ENCODE results near the gene F7.

Gene F7

GRCh38 chr13:113125506-113126264 is 20.1 kb downstream of the F7 start:
- H3K4me3 ChIP-seq (ENCODE audit: low read depth, low read length) = no peak overlapping the region
- DNase-seq (ENCODE audit: low read depth) = no peak
- no peak for TF ChIP-seq CTCF (IDR thresholded peaks at IDR 0.05; ENCODE audit: control insufficient read depth, extremely low read depth, insufficient read depth)

DNA sequence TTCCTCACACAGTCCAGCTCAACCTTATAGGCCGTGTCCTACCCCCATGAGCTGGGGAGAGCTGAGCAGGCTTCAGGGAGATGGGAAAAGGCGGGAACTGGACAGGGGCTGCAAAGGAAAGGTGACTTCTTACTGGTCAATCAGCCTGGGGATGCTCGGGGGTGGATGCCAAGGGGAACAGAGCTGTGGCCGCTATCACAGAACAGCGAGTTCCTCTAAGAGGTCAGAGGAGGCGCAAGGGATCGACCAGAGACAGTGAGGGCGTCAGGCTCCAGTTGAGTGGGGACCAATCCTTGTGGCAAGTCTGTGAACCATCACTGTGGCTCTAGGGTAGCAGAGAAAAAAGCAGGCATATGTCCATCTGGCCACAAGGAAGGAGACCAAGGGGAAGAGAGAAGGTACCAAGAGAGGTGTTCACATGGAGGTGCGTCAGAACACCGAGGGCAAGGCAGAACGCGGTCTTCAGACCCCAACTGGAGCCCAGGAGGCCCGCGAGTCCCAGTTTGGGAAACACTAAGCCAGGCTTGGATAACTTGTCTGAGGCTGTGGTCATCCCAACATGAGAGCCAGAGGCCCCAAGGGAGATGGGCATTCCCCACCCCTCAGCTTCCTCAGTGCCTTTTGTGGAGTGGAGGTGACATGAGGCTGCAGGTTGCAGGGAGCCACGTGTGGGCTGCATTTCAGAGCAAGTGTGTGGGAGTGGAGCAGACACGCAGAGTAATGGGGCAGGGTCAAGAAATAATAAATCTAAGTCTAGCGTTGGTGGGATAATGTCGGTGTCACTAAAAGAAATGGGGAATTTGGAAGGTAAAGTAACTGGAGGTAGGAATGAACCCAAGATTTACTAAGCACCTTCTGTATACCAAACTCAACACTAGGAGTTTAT is 20.9 kb downstream of the F7 start:
- no peak for DNase-seq (ENCODE audit: low read depth)
- no peak for TF ChIP-seq CTCF (IDR thresholded peaks at IDR 0.05; ENCODE audit: control insufficient read depth, extremely low read depth, insufficient read depth)
- no peak overlapping the region for H3K4me3 ChIP-seq (ENCODE audit: low read depth, low read length)

GRCh38 chr13:113129480-113129879 is 23.9 kb downstream of the F7 start:
- no peak for DNase-seq (ENCODE audit: low read depth)
- H3K4me3 ChIP-seq (ENCODE audit: low read depth, low read length) = no peak overlapping the region
- TF ChIP-seq CTCF (IDR thresholded peaks at IDR 0.05; ENCODE audit: control insufficient read depth, extremely low read depth, insufficient read depth) = no peak

DNA sequence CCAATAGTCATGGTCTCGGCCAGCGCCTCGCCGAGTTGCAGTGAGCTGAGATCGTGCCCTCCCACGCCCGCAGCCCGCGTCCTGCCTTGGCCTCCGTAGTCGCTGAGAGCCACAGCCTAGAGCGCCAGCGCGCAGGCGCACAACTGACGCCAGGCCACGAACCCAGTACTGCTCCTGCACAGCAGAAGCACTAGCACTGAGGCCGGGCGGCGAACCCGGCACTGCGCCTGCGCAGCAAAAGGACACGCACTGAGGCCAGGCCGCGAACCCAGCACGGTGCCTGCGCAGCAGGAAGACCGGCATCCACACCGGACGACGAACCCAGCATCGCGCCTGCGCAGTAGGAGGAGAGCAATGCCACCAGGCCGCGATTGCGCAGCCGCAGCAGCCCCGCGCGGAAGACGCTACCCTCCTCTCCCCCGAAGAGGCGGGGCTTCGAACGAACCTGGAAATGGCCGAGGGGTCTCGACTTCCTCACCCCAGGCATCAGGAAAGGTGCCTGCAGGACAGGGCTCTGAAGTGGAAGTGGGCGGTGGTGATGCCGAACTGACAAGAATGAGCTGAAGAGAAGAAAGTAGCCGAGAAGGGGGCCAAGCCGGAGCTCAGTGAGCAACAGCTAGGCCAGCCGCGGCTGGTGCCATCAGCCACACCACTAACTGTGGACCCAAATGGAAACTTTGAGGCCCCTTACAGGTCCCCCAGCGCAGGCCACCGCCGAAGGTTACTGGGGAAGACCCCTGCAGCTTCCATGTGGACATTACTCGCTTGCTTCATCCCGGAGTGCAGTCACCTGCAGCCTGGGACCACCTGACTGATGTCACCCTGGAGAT is 24.5 kb downstream of the F7 start:
- DNase-seq (ENCODE audit: low read depth) = no peak
- no peak overlapping the region for H3K4me3 ChIP-seq (ENCODE audit: low read depth, low read length)
- TF ChIP-seq CTCF (IDR thresholded peaks at IDR 0.05; ENCODE audit: control insufficient read depth, extremely low read depth, insufficient read depth) = no peak

DNA sequence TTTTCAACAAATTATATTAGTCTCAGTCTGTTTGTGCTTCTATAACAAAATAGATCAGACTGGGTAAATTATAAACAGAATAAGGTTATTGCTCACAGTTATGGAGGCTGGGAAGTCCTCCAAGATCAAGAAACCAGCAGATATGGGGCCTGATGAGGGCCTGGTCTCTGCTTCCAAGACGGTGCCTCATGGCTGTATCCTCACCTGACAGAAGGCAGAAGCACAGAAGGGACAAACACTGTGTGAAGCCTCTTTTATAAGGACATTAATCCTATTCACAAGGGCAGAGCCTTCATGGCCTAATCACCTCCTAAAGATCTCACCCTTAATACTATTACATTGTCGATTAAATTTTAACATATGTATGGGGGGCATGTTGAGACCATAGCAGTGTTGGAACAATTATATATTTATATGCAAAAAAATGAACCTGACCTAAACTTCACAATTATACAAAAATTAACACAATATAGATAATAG is 29.7 kb downstream of the F7 start:
- H3K4me3 ChIP-seq (ENCODE audit: low read depth, low read length) = no peak overlapping the region
- TF ChIP-seq CTCF (IDR thresholded peaks at IDR 0.05; ENCODE audit: control insufficient read depth, extremely low read depth, insufficient read depth) = no peak
- DNase-seq (ENCODE audit: low read depth) = no peak

GRCh38 chr13:113137691-113138298 is 32.2 kb downstream of the F7 start:
- no peak for TF ChIP-seq CTCF (IDR thresholded peaks at IDR 0.05; ENCODE audit: control insufficient read depth, extremely low read depth, insufficient read depth)
- DNase-seq (ENCODE audit: low read depth) = no peak
- H3K4me3 ChIP-seq (ENCODE audit: low read depth, low read length) = no peak overlapping the region
